OCI-LY7 (cell line): ENCODE results near the gene FRA10AC1. TPM values are rescaled to one million over a fixed set of nuclear protein-coding genes. Genes with fewer than 3 reads are reported as not detected.

ENCODE experiments used
- BruUV-seq: library from RNA; stranded (reverse); fragments of 400-500 nt; replicated peaks from 2 replicates; lab custom pipeline; 2021; lab: Mats Ljungman, UMichigan
- CTCF ChIA-PET: fragments of 300-600 bp; sonication (Branson Sonifier 250); formaldehyde crosslinking; loops from one replicate; lab custom pipeline; 2022; ENCODE audit warnings: antibody characterized with exemption; ENCODE audit not compliant: unreplicated experiment; lab: Charles Lee
- POLR2A ChIA-PET: fragments of 300-600 bp; sonication (Branson Sonifier 250); formaldehyde crosslinking; loops from one replicate; lab custom pipeline; 2022; ENCODE audit warnings: antibody characterized with exemption; lab: Charles Lee
- DNase-seq: peaks from one replicate; pipeline ENCODE4 v3.0.0-alpha.2; 2015; ENCODE audit warnings: low spot score
- H2AFZ ChIP-seq: fragments of 200-600 bp; sonication (generic), shearing (Covaris generic); 2 replicates; pipeline ENCODE4 v1.6.1; 2014; ENCODE audit warnings: mild to moderate bottlenecking, antibody characterized with exemption, low read length, moderate library complexity
- H3K27ac ChIP-seq: fragments of 200-600 bp; sonication (generic); 2 replicates; pipeline ENCODE4 v1.5.1; 2014; ENCODE audit warnings: mixed run types, low read depth, mild to moderate bottlenecking, moderate library complexity, low read length, inconsistent platforms; ENCODE audit not compliant: poor library complexity, severe bottlenecking
- H3K36me3 ChIP-seq: fragments of 200-600 bp; sonication (generic); 2 replicates; pipeline ENCODE4 v1.6.1; 2014; ENCODE audit warnings: mild to moderate bottlenecking, antibody characterized with exemption, low read length, moderate library complexity, mixed read lengths; ENCODE audit not compliant: insufficient read depth
- H3K4me1 ChIP-seq: fragments of 200-600 bp; sonication (generic); 2 replicates; pipeline ENCODE4 v1.5.1; 2014; ENCODE audit warnings: mild to moderate bottlenecking, low read length; ENCODE audit not compliant: insufficient read depth, poor library complexity, severe bottlenecking
- H3K4me2 ChIP-seq: fragments of 200-600 bp; sonication (generic); 2 replicates; pipeline ENCODE4 v1.6.1; 2014; ENCODE audit warnings: mild to moderate bottlenecking, low read length
- H3K4me3 ChIP-seq: fragments of 200-600 bp; sonication (generic); 2 replicates; pipeline ENCODE4 v1.5.1; 2014; ENCODE audit warnings: mild to moderate bottlenecking, low read depth, low read length; ENCODE audit not compliant: poor library complexity, severe bottlenecking
- H3K79me2 ChIP-seq: fragments of 200-600 bp; sonication (generic); 2 replicates; pipeline ENCODE4 v1.6.1; 2016; ENCODE audit warnings: low read depth, mild to moderate bottlenecking, low read length, moderate library complexity, mixed read lengths; ENCODE audit not compliant: insufficient read depth
- H3K9me2 ChIP-seq: fragments of 200-600 bp; sonication (generic); 2 replicates; pipeline ENCODE4 v1.6.1; 2016; ENCODE audit warnings: mild to moderate bottlenecking, low read length, mixed read lengths; ENCODE audit not compliant: insufficient read depth
- H3K9me3 ChIP-seq: fragments of 200-600 bp; sonication (generic); 2 replicates; pipeline ENCODE4 v1.6.1; 2014; ENCODE audit warnings: mild to moderate bottlenecking, mixed run types, low read length, mixed read lengths
- H4K20me1 ChIP-seq: fragments of 200-600 bp; sonication (generic); 2 replicates; pipeline ENCODE4 v1.6.1; 2014; ENCODE audit warnings: mild to moderate bottlenecking, antibody characterized with exemption, low read length, moderate library complexity, mixed read lengths; ENCODE audit not compliant: insufficient read depth
- CTCF ChIP-seq: fragments of 200-600 bp; sonication (generic); conservative IDR thresholded peaks from 2 replicates; pipeline ENCODE4 v1.5.1; 2014; ENCODE audit warnings: mild to moderate bottlenecking, antibody characterized with exemption, low read length, moderate library complexity, mixed read lengths
- EZH2phosphoT487 ChIP-seq: fragments of 200-600 bp; sonication (generic); IDR thresholded peaks from 2 replicates; pipeline ENCODE4 v1.6.1; 2018; ENCODE audit warnings: low read depth, borderline replicate concordance, mild to moderate bottlenecking, mixed run types, antibody characterized with exemption, low read length, moderate library complexity, mixed read lengths
- intact Hi-C: fragments of 100-400 bp; cut with micrococcal nuclease; formaldehyde crosslinking; loops from one replicate; pipeline ENCODE4 v1.10.0; 2022; ENCODE audit not compliant: unreplicated experiment
- total RNA-seq, 2 experiments: library from RNA; depleted of rRNA in 1 of 2; stranded (reverse); fragments of >200 nt in 1 of 2; shearing (Covaris generic) in 1 of 2; gene quantifications; 2 replicates each; pipeline ENCODE4 v1.2.3, GENCODE V29; 2014 to 2022

FRA10AC1 gene
- total RNA-seq, 2 experiments from 2014 or later, result 11.9 to 30.2 TPM

DNA sequence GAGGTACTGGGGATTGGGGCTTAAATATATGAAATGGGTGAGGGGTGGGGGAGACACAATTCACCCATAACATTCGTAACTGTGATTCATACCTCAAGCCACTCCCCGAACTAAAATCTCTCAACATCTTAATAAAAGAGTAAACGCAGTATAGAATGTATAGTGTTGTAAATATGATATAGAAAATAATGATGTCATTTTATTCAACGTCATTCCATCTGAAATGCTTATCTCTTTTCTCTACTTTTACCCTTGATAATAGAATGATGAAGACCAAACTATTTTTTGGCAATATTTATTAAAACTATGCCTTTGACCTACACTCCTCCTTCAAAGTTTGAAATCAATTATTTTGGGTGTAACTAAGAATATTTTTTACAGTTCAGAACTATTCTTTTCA is 36.4 kb downstream of the FRA10AC1 start:
- POLR2A ChIA-PET, result no interaction called here
- no peak overlapping the region for H2AFZ ChIP-seq
- intact Hi-C loops, result no loop called here
- no TSS peak for BruUV-seq
- DNase-seq, result no peak
- H3K4me1 ChIP-seq, result no peaks in the 10 kb centered on the region
- peaks cover 51% of the 10 kb centered on the region for H3K36me3 ChIP-seq
- CTCF ChIA-PET, result no interaction called here
- H3K27ac ChIP-seq, result no peak overlapping the region
- H4K20me1 ChIP-seq, result no peaks in the 10 kb centered on the region
- no peaks in the 10 kb centered on the region for H3K79me2 ChIP-seq
- no peak overlapping the region for H3K4me2 ChIP-seq
- TF ChIP-seq CTCF (no peak), EZH2phosphoT487 (no peak)
- H3K9me2 ChIP-seq, result no peaks in the 10 kb centered on the region
- no peak overlapping the region for H3K4me3 ChIP-seq
- no peaks in the 10 kb centered on the region for H3K9me3 ChIP-seq

- intact Hi-C loops, result no loop called here
These were observed 44.6 kb downstream of the FRA10AC1 start for GRCh38 chr10:93657757-93658156.

More at GRCh38 chr10:93657757-93658156, 44.6 kb downstream of the FRA10AC1 start:
- H3K4me3 ChIP-seq, result no peak overlapping the region
- 0 out of 2 replicates have a peak, but pooled peaks cover 5% of the 10 kb centered on the region for H3K36me3 ChIP-seq
- no peaks in the 10 kb centered on the region for H3K9me3 ChIP-seq
- no peak overlapping the region for H3K4me2 ChIP-seq
- CTCF ChIA-PET, result no interaction called here
- POLR2A ChIA-PET, result interaction anchor here (0.9 kb wide), 1 partner anchor 24 kb away, joined by 3 read pairs; no protein-coding TSS in a partner anchor
- no peak for DNase-seq
- H3K79me2 ChIP-seq, result no peaks in the 10 kb centered on the region
- no peaks in the 10 kb centered on the region for H3K9me2 ChIP-seq
- BruUV-seq, result no TSS peak
- H3K27ac ChIP-seq, result no peak overlapping the region
- no peaks in the 10 kb centered on the region for H3K4me1 ChIP-seq
- TF ChIP-seq CTCF (no peak), EZH2phosphoT487 (no peak)
- H4K20me1 ChIP-seq, result no peaks in the 10 kb centered on the region
- no peak overlapping the region for H2AFZ ChIP-seq
